Measurements from ENCODE around the gene NMT1. TPM values are rescaled to one million over a fixed set of nuclear protein-coding genes. Genes with fewer than 3 reads are reported as not detected.

NMT1 gene
- total and polyA plus RNA-seq, 2 of the 13 experiments (the other 11 are each of a cell fraction or from before 2014, with no cell fraction given): 75.7 to 142 TPM

DNA sequence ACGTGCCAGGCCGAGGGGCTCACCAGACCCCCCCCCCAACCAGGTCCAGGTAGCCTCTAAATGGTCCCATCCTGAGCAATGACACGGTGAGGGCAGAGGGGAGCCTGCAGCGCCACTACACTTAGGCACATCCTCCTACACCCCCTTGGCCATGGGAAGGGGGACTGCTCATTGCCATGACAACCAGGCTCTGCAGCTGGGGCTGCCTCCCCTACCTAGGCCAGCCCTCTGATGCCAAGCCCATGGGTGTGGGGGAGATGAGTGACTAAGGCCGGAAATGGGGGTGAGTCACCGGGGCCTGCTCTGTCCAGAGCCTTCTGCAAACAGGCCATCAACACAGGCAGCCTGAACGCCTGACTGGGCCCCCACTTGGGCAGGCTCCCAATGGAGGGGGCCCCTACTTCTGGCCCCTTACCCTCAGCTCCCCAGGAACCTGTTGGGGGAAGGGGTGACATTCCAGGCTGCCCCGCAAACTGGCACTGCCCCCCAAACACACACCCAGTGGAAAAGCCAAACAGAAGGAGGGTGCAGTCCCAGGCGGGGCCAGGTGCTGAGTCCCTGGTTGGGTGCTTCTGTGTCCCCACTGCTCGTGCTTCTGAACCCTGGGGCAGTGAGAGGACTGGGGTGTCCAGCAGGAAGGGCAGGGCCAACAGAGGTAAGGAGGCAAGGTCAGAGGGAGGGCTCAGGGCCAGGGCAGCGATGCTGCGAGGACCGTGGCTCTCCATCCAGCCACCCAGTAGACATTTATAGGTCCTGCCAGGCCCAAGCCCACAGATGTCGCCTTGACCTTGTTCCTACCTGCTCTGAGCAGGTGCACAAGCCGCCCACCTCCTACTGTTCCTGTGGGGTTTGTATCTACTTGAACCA is 63.0 kb downstream of the NMT1 start (continued):
- 0 out of 2 replicates have a peak, but pooled peaks have one; percentile 29 for TF ChIP-seq CREB1 (IDR thresholded peaks at IDR 0.05)
- no peak for TF ChIP-seq CREB1 (CRISPR knock-in tag; IDR thresholded peaks at IDR 0.05)
- no peak for TF ChIP-seq ZNF143 (CRISPR knock-in tag; IDR thresholded peaks at IDR 0.05)
- TF ChIP-seq, protein P1, sequence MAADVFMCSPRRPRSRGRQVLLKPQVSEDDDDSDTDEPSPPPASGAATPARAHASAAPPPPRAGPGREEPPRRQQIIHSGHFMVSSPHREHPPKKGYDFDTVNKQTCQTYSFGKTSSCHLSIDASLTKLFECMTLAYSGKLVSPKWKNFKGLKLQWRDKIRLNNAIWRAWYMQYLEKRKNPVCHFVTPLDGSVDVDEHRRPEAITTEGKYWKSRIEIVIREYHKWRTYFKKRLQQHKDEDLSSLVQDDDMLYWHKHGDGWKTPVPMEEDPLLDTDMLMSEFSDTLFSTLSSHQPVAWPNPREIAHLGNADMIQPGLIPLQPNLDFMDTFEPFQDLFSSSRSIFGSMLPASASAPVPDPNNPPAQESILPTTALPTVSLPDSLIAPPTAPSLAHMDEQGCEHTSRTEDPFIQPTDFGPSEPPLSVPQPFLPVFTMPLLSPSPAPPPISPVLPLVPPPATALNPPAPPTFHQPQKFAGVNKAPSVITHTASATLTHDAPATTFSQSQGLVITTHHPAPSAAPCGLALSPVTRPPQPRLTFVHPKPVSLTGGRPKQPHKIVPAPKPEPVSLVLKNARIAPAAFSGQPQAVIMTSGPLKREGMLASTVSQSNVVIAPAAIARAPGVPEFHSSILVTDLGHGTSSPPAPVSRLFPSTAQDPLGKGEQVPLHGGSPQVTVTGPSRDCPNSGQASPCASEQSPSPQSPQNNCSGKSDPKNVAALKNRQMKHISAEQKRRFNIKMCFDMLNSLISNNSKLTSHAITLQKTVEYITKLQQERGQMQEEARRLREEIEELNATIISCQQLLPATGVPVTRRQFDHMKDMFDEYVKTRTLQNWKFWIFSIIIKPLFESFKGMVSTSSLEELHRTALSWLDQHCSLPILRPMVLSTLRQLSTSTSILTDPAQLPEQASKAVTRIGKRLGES (CRISPR knock-in tag; IDR thresholded peaks at IDR 0.05; ENCODE audit: borderline replicate concordance): no peak
- TF ChIP-seq, protein P2, sequence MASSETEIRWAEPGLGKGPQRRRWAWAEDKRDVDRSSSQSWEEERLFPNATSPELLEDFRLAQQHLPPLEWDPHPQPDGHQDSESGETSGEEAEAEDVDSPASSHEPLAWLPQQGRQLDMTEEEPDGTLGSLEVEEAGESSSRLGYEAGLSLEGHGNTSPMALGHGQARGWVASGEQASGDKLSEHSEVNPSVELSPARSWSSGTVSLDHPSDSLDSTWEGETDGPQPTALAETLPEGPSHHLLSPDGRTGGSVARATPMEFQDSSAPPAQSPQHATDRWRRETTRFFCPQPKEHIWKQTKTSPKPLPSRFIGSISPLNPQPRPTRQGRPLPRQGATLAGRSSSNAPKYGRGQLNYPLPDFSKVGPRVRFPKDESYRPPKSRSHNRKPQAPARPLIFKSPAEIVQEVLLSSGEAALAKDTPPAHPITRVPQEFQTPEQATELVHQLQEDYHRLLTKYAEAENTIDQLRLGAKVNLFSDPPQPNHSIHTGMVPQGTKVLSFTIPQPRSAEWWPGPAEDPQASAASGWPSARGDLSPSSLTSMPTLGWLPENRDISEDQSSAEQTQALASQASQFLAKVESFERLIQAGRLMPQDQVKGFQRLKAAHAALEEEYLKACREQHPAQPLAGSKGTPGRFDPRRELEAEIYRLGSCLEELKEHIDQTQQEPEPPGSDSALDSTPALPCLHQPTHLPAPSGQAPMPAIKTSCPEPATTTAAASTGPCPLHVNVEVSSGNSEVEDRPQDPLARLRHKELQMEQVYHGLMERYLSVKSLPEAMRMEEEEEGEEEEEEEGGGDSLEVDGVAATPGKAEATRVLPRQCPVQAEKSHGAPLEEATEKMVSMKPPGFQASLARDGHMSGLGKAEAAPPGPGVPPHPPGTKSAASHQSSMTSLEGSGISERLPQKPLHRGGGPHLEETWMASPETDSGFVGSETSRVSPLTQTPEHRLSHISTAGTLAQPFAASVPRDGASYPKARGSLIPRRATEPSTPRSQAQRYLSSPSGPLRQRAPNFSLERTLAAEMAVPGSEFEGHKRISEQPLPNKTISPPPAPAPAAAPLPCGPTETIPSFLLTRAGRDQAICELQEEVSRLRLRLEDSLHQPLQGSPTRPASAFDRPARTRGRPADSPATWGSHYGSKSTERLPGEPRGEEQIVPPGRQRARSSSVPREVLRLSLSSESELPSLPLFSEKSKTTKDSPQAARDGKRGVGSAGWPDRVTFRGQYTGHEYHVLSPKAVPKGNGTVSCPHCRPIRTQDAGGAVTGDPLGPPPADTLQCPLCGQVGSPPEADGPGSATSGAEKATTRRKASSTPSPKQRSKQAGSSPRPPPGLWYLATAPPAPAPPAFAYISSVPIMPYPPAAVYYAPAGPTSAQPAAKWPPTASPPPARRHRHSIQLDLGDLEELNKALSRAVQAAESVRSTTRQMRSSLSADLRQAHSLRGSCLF (CRISPR knock-in tag; IDR thresholded peaks at IDR 0.05; ENCODE audit: borderline replicate concordance): no peak
- TF ChIP-seq, protein P3, sequence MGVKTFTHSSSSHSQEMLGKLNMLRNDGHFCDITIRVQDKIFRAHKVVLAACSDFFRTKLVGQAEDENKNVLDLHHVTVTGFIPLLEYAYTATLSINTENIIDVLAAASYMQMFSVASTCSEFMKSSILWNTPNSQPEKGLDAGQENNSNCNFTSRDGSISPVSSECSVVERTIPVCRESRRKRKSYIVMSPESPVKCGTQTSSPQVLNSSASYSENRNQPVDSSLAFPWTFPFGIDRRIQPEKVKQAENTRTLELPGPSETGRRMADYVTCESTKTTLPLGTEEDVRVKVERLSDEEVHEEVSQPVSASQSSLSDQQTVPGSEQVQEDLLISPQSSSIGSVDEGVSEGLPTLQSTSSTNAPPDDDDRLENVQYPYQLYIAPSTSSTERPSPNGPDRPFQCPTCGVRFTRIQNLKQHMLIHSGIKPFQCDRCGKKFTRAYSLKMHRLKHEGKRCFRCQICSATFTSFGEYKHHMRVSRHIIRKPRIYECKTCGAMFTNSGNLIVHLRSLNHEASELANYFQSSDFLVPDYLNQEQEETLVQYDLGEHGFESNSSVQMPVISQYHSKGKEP (CRISPR knock-in tag; IDR thresholded peaks at IDR 0.05): no peak
- TF ChIP-seq, protein P4, sequence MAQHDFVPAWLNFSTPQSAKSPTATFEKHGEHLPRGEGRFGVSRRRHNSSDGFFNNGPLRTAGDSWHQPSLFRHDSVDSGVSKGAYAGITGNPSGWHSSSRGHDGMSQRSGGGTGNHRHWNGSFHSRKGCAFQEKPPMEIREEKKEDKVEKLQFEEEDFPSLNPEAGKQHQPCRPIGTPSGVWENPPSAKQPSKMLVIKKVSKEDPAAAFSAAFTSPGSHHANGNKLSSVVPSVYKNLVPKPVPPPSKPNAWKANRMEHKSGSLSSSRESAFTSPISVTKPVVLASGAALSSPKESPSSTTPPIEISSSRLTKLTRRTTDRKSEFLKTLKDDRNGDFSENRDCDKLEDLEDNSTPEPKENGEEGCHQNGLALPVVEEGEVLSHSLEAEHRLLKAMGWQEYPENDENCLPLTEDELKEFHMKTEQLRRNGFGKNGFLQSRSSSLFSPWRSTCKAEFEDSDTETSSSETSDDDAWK (CRISPR knock-in tag; IDR thresholded peaks at IDR 0.05): no peak
- peak; percentile 64; the same call in 1 of the 2 replicates for TF ChIP-seq ZNF350 (CRISPR knock-in tag; IDR thresholded peaks at IDR 0.05; ENCODE audit: borderline replicate concordance, low read depth)
- peak in 1 of 2 experiments; percentile 56; a peak in 1 of 4 replicates for TF ChIP-seq NR2F1 (CRISPR knock-in tag; IDR thresholded peaks at IDR 0.05)
- TF ChIP-seq MBNL3 (CRISPR knock-in tag; conservative IDR thresholded peaks at IDR 0.05): no peak
- TF ChIP-seq, protein P5, sequence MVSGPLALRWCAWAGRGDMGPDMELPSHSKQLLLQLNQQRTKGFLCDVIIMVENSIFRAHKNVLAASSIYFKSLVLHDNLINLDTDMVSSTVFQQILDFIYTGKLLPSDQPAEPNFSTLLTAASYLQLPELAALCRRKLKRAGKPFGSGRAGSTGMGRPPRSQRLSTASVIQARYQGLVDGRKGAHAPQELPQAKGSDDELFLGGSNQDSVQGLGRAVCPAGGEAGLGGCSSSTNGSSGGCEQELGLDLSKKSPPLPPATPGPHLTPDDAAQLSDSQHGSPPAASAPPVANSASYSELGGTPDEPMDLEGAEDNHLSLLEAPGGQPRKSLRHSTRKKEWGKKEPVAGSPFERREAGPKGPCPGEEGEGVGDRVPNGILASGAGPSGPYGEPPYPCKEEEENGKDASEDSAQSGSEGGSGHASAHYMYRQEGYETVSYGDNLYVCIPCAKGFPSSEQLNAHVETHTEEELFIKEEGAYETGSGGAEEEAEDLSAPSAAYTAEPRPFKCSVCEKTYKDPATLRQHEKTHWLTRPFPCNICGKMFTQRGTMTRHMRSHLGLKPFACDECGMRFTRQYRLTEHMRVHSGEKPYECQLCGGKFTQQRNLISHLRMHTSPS (CRISPR knock-in tag; IDR thresholded peaks at IDR 0.05; ENCODE audit: low read depth): peak; percentile 92
- TF ChIP-seq GTF2F1 (IDR thresholded peaks at IDR 0.05; ENCODE audit: low read length): no peak
- peak; percentile 53; the same call in 1 of the 2 replicates for TF ChIP-seq MAZ (IDR thresholded peaks at IDR 0.05; ENCODE audit: borderline replicate concordance, low read depth, low read length)
- no peak for TF ChIP-seq MAZ (CRISPR knock-in tag; IDR thresholded peaks at IDR 0.05; ENCODE audit: low read depth)
- no peak for TF ChIP-seq ZNF768 (CRISPR knock-in tag; IDR thresholded peaks at IDR 0.05)

Data from HepG2 (cell line).